K562 (cell line): ENCODE results near the gene TOPORS. TPM values are rescaled to one million over a fixed set of nuclear protein-coding genes. Genes with fewer than 3 reads are reported as not detected.
A peak's percentile ranks its signal among the peaks of the same experiment; 100 is the strongest.

Experiments used
- ARNT ChIP-seq, 2 experiments: fragments of 450-650 bp; IDR thresholded peaks; 2 replicates each; pipeline ENCODE4 v1.6.1; 2016; ENCODE audit warnings: mild to moderate bottlenecking in 1 of 2
- CCAR2 ChIP-seq: fragments of 200-400 bp; formaldehyde crosslinking; IDR thresholded peaks from 2 replicates; pipeline ENCODE4 v1.6.1; 2017; ENCODE audit warnings: mild to moderate bottlenecking, low read depth, low read length
- IRF9 ChIP-seq: fragments of 450-650 bp; IDR thresholded peaks from 2 replicates; pipeline ENCODE4 v1.6.1; 2016; ENCODE audit warnings: missing biosample characterization, missing genetic modification characterization
- KLF13 ChIP-seq: fragments of 450-650 bp; IDR thresholded peaks from 2 replicates; pipeline ENCODE4 v1.6.1; 2016; ENCODE audit warnings: missing genetic modification characterization, low read depth, mild to moderate bottlenecking, missing compliant biosample characterization, moderate library complexity, borderline replicate concordance
- MTF1 ChIP-seq: fragments of 250-450 bp; sonication (Bioruptor Pico); IDR thresholded peaks from 2 replicates; pipeline ENCODE4 v1.9.0; 2021; ENCODE audit warnings: moderate library complexity, mild to moderate bottlenecking, inconsistent platforms, borderline replicate concordance
- NFYB ChIP-seq: IDR thresholded peaks from 2 replicates; pipeline ENCODE4 v1.6.1; 2011; ENCODE audit warnings: mild to moderate bottlenecking, moderate library complexity; ENCODE audit not compliant: insufficient read length; ENCODE audit errors: extremely low read depth
- POLR2G ChIP-seq: fragments of 200-400 bp; formaldehyde crosslinking; IDR thresholded peaks from 2 replicates; pipeline ENCODE4 v1.6.1; 2017; ENCODE audit warnings: low read depth, mild to moderate bottlenecking, antibody characterized with exemption, low read length, moderate library complexity
- POLR2H ChIP-seq: IDR thresholded peaks from 2 replicates; pipeline ENCODE4 v1.6.1; 2016; ENCODE audit warnings: missing genetic modification characterization, low read depth, mild to moderate bottlenecking, control low read depth, missing compliant biosample characterization, moderate library complexity
- TFAP4 ChIP-seq: sonication (generic); formaldehyde crosslinking; IDR thresholded peaks from 2 replicates; pipeline ENCODE4 v1.8.0; 2022; ENCODE audit warnings: missing genetic modification reagents, mild to moderate bottlenecking, moderate library complexity, borderline replicate concordance
- ZBTB26 ChIP-seq: fragments of 450-650 bp; formaldehyde crosslinking; IDR thresholded peaks from 2 replicates; pipeline ENCODE4 v1.4.0; 2022; ENCODE audit warnings: missing genetic modification characterization
- ZNF586 ChIP-seq: fragments of 450-650 bp; formaldehyde crosslinking; conservative IDR thresholded peaks from 2 replicates; pipeline ENCODE4 v1.4.0; 2020; ENCODE audit warnings: mild to moderate bottlenecking, moderate library complexity
- polyA plus RNA-seq, 8 experiments: library from polyadenylated mRNA; depleted of rRNA in 4 of 8; stranded (reverse) in 5 of 8; unstranded in 3 of 8; fragments of >200 nt; fragmentation: Nextera tagmentation in 2 of 8; fragmentation: Illumina TruSeq in 1 of 8; extraction: Ambion mirVana in 2 of 8; extraction: Trizol in 1 of 8; gene quantifications; 2 replicates each; pipeline versions ENCODE4 v1.2.1 to v1.2.3, GENCODE V29; 2011 to 2014; ENCODE audit warnings: inconsistent platforms in 1 of 8, missing spikeins in 1 of 8
- total RNA-seq, 7 experiments: library from RNA; depleted of rRNA in 6 of 7; stranded (reverse); fragments of >200 nt in 6 of 7; fragmentation: Illumina TruSeq in 2 of 7; extraction: Trizol in 2 of 7; gene quantifications; 2 replicates each; pipeline versions ENCODE4 v1.2.1 to v1.2.3, GENCODE V29; 2011 to 2021; ENCODE audit warnings: low replicate concordance in 1 of 7
- TF ChIP-seq, protein P1 (sequence below): fragments of 450-650 bp; formaldehyde crosslinking; conservative IDR thresholded peaks from 2 replicates; pipeline ENCODE4 v1.4.0; 2022; ENCODE audit warnings: mild to moderate bottlenecking, missing genetic modification characterization
- TF ChIP-seq, protein P2 (sequence below), 2 experiments: fragments of 450-650 bp; IDR thresholded peaks; 2 replicates each; pipeline ENCODE4 v1.6.1; 2016

Gene TOPORS
- total and polyA plus RNA-seq, 9 of the 15 experiments (the other 6 are each of a cell fraction or from before 2014, with no cell fraction given), result 4.3 to 19.6 (median 9.9) TPM

DNA sequence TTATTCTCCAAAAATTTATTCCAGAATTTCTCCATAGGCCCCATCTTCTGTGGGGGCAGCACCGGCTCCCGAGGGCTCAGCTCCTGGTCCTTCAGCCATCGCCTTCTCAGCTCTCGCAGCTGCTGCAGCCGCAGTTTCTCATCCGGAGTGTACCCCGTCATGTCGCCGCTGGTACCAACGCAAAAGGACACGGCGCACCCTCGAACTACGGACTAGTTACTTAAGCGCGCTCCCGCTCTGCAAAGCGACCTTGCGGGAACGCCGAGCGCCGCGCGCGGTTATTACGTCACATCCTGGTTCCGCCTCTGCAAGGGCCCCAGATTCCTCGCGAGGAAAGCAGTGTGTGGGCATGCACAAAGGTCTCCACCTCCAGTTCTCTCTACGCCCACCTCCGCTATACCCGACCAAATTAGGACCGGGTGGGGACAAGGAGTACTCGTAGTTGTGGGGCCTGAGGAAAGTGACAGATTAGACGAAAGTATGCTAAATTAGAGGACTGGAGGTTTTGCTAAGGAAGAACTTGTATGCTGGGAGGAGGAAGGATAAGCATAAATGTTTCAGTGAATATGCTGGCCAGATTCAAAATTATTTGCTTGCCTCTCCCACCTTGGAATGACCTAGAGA, 20.6 kb upstream of the TOPORS start, which contains the start of gene NDUFB6 (continued):
- TF ChIP-seq, protein P1, sequence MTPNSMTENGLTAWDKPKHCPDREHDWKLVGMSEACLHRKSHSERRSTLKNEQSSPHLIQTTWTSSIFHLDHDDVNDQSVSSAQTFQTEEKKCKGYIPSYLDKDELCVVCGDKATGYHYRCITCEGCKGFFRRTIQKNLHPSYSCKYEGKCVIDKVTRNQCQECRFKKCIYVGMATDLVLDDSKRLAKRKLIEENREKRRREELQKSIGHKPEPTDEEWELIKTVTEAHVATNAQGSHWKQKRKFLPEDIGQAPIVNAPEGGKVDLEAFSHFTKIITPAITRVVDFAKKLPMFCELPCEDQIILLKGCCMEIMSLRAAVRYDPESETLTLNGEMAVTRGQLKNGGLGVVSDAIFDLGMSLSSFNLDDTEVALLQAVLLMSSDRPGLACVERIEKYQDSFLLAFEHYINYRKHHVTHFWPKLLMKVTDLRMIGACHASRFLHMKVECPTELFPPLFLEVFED (CRISPR knock-in tag), result no peak
- TF ChIP-seq TFAP4 (CRISPR knock-in tag), result peak; percentile 52; the same call in 1 of the 2 replicates
- no peak for TF ChIP-seq CCAR2
- no peak for TF ChIP-seq ZBTB26 (CRISPR knock-in tag)
- TF ChIP-seq ARNT (IDR thresholded peaks at IDR 0.05), result no peak
- TF ChIP-seq, protein P2, sequence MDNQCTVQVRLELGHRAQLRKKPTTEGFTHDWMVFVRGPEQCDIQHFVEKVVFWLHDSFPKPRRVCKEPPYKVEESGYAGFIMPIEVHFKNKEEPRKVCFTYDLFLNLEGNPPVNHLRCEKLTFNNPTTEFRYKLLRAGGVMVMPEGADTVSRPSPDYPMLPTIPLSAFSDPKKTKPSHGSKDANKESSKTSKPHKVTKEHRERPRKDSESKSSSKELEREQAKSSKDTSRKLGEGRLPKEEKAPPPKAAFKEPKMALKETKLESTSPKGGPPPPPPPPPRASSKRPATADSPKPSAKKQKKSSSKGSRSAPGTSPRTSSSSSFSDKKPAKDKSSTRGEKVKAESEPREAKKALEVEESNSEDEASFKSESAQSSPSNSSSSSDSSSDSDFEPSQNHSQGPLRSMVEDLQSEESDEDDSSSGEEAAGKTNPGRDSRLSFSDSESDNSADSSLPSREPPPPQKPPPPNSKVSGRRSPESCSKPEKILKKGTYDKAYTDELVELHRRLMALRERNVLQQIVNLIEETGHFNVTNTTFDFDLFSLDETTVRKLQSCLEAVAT (IDR thresholded peaks at IDR 0.05), result peak in 1 of 2 experiments; percentile 68; a peak in 2 of 4 replicates
- TF ChIP-seq NFYB, result no peak
- no peak for TF ChIP-seq IRF9 (tag)
- TF ChIP-seq POLR2G, result peak; percentile 87
- TF ChIP-seq ZNF586 (CRISPR knock-in tag), result no peak
- TF ChIP-seq MTF1 (CRISPR knock-in tag), result no peak
- TF ChIP-seq KLF13 (tag), result 0 out of 2 replicates have a peak, but pooled peaks have one; percentile 13
- TF ChIP-seq POLR2H (tag), result peak; percentile 67
